H1 (cell line): Measurements from ENCODE around the gene ZSCAN10. TPM values are rescaled to one million over a fixed set of nuclear protein-coding genes. Genes with fewer than 3 reads are reported as not detected.
A peak's percentile ranks its signal among the peaks of the same experiment; 100 is the strongest.

Experiments
- CTCF ChIA-PET: fragments of 300-600 bp; sonication (Branson Sonifier 250); formaldehyde crosslinking; loops from one replicate; lab custom pipeline; 2021; ENCODE audit not compliant: partially characterized antibody; lab: Charles Lee
- POLR2A ChIA-PET: fragments of 300-600 bp; sonication (Branson Sonifier 250); formaldehyde crosslinking; loops from one replicate; lab custom pipeline; 2021; ENCODE audit warnings: inconsistent platforms; ENCODE audit not compliant: partially characterized antibody; lab: Charles Lee
- DNase-seq, 2 experiments: peaks; one replicate each; pipeline versions ENCODE4 v3.0.0 to v3.0.0-alpha.2; 2010 to 2022; ENCODE audit warnings: low spot score in 2 of 2, low read depth in 1 of 2, mixed read lengths in 1 of 2
- FAIRE-seq: peaks from 2 replicates; lab custom pipeline; 2011; peaks lifted over from hg19 to GRCh38; lab: Jason Lieb, UNC
- H2AFZ ChIP-seq: 2 replicates; pipeline ENCODE4 v1.8.1; 2012; ENCODE audit warnings: low read length, inconsistent platforms
- H2AK5ac ChIP-seq: 2 replicates; pipeline ENCODE4 v1.6.1; 2013; ENCODE audit warnings: low read depth, low read length
- H2BK120ac ChIP-seq: replicated peaks from 2 replicates; pipeline ENCODE3; 2013; ENCODE audit warnings: low read depth, low read length, inconsistent platforms
- H2BK12ac ChIP-seq: 2 replicates; pipeline ENCODE4 v1.6.1; 2013; ENCODE audit warnings: low read depth, low read length
- H2BK15ac ChIP-seq: 2 replicates; pipeline ENCODE4 v1.6.1; 2013; ENCODE audit warnings: low read length
- H2BK20ac ChIP-seq: 2 replicates; pipeline ENCODE4 v1.6.1; 2013; ENCODE audit warnings: low read length
- H2BK5ac ChIP-seq: 2 replicates; pipeline ENCODE4 v1.6.1; 2013; ENCODE audit warnings: low read depth, low read length
- H3K14ac ChIP-seq: 2 replicates; pipeline ENCODE4 v1.6.1; 2013; ENCODE audit warnings: inconsistent platforms; ENCODE audit not compliant: insufficient read length
- H3K18ac ChIP-seq: 2 replicates; pipeline ENCODE4 v1.6.1; 2013; ENCODE audit warnings: low read length; ENCODE audit errors: extremely low read depth
- H3K23ac ChIP-seq: 2 replicates; pipeline ENCODE4 v1.6.1; 2013; ENCODE audit warnings: inconsistent platforms; ENCODE audit not compliant: insufficient read length
- H3K23me2 ChIP-seq: 2 replicates; pipeline ENCODE4 v1.6.1; 2013; ENCODE audit warnings: low read depth, low read length
- H3K27ac ChIP-seq: 2 replicates; pipeline ENCODE4 v1.6.1; 2011; ENCODE audit warnings: low read depth, low read length, inconsistent platforms
- H3K27me3 ChIP-seq, 4 experiments: replicated peaks in 1 of 4; 1 replicate in 1 of 4; 2 replicates in 3 of 4; pipeline versions ENCODE4 v1.6.1 to v1.8.1; 2011 to 2013; ENCODE audit warnings: low read length in 3 of 4, mild to moderate bottlenecking in 3 of 4, inconsistent platforms in 2 of 4, mixed read lengths in 2 of 4, moderate library complexity in 1 of 4; ENCODE audit not compliant: control insufficient read depth in 3 of 4, insufficient read depth in 3 of 4; ENCODE audit errors: extremely low read depth in 1 of 4
- H3K36me3 ChIP-seq, 4 experiments: 2 replicates each; pipeline versions ENCODE4 v1.6.1 to v1.8.1; 2011 to 2013; ENCODE audit warnings: mild to moderate bottlenecking in 4 of 4, low read length in 3 of 4, moderate library complexity in 2 of 4, control low read depth in 1 of 4, inconsistent platforms in 1 of 4; ENCODE audit not compliant: insufficient read depth in 4 of 4, control insufficient read depth in 2 of 4
- H3K4ac ChIP-seq: replicated peaks from 2 replicates; pipeline ENCODE3; 2013; ENCODE audit warnings: low read length, low read depth, mixed read lengths, inconsistent platforms; ENCODE audit not compliant: insufficient read length
- H3K4me1 ChIP-seq, 4 experiments: replicated peaks in 1 of 4; 1 replicate in 1 of 4; 2 replicates in 3 of 4; pipeline versions ENCODE4 v1.6.1 to v1.8.1; 2011 to 2013; ENCODE audit warnings: low read length in 3 of 4, inconsistent platforms in 2 of 4, mixed read lengths in 1 of 4; ENCODE audit not compliant: insufficient read depth in 4 of 4, control insufficient read depth in 3 of 4
- H3K4me2 ChIP-seq, 2 experiments: 2 replicates each; pipeline versions ENCODE4 v1.6.1 to v1.8.1; 2011 to 2013; ENCODE audit warnings: low read depth in 2 of 2, low read length in 2 of 2, control low read depth in 1 of 2, inconsistent platforms in 1 of 2, mild to moderate bottlenecking in 1 of 2; ENCODE audit not compliant: insufficient read depth in 1 of 2
- H3K4me3 ChIP-seq, 4 experiments: fragments of 200-600, 300-600 bp in 1 of 4; sonication (generic), shearing (Covaris generic), sonication (Bioruptor Twin) in 1 of 4; 2 replicates each; pipeline versions ENCODE4 v1.5.1 to v1.8.1; 2011 to 2016; ENCODE audit warnings: low read length in 4 of 4, low read depth in 3 of 4, control low read depth in 2 of 4, inconsistent platforms in 2 of 4, mild to moderate bottlenecking in 2 of 4, mixed read lengths in 1 of 4, moderate library complexity in 1 of 4; ENCODE audit not compliant: insufficient read depth in 2 of 4; ENCODE audit errors: extremely low read depth in 1 of 4
- H3K56ac ChIP-seq: replicated peaks from 2 replicates; pipeline ENCODE3; 2013; ENCODE audit warnings: low read depth, mild to moderate bottlenecking, mixed read lengths, low read length, inconsistent platforms; ENCODE audit not compliant: insufficient read length
- H3K79me1 ChIP-seq: 2 replicates; pipeline ENCODE4 v1.6.1; 2013; ENCODE audit warnings: low read depth, low read length, control low read depth
- H3K79me2 ChIP-seq, 2 experiments: 2 replicates each; pipeline versions ENCODE4 v1.6.1 to v1.8.1; 2012 to 2013; ENCODE audit warnings: low read length in 2 of 2, mild to moderate bottlenecking in 2 of 2, inconsistent platforms in 1 of 2; ENCODE audit not compliant: insufficient read depth in 2 of 2, control insufficient read depth in 1 of 2
- H3K9ac ChIP-seq, 4 experiments: replicated peaks in 1 of 4; 1 replicate in 1 of 4; 2 replicates in 3 of 4; pipeline versions ENCODE4 v1.6.1 to v1.8.1; 2011 to 2013; ENCODE audit warnings: low read depth in 3 of 4, low read length in 3 of 4, control low read depth in 2 of 4, mild to moderate bottlenecking in 2 of 4, moderate library complexity in 2 of 4, inconsistent platforms in 1 of 4; ENCODE audit errors: extremely low read depth in 1 of 4
- H3K9me3 ChIP-seq, 2 experiments: 2 replicates each; pipeline versions ENCODE4 v1.6.1 to v1.8.1; 2012 to 2013; ENCODE audit warnings: mild to moderate bottlenecking in 2 of 2, moderate library complexity in 2 of 2, control low read depth in 1 of 2, inconsistent platforms in 1 of 2, low read depth in 1 of 2, low read length in 1 of 2, mixed read lengths in 1 of 2; ENCODE audit not compliant: insufficient read depth in 2 of 2
- H4K20me1 ChIP-seq, 2 experiments: replicated peaks in 1 of 2; 2 replicates each; pipeline versions ENCODE3 to v1.8.1; 2011 to 2013; ENCODE audit warnings: inconsistent platforms in 2 of 2, low read length in 2 of 2, mild to moderate bottlenecking in 1 of 2; ENCODE audit not compliant: insufficient read depth in 2 of 2, control insufficient read depth in 1 of 2
- H4K5ac ChIP-seq: 2 replicates; pipeline ENCODE4 v1.6.1; 2013; ENCODE audit warnings: low read length, low read depth, mixed read lengths, inconsistent platforms; ENCODE audit not compliant: insufficient read length
- H4K8ac ChIP-seq: 2 replicates; pipeline ENCODE4 v1.8.0; 2013; ENCODE audit warnings: mild to moderate bottlenecking, moderate library complexity, low read length, inconsistent platforms; ENCODE audit not compliant: insufficient read depth; ENCODE audit errors: extremely low read depth
- H4K91ac ChIP-seq: replicated peaks from 2 replicates; pipeline ENCODE3; 2013; ENCODE audit warnings: low read length, mixed read lengths, inconsistent platforms; ENCODE audit not compliant: insufficient read length
- ASH2L ChIP-seq: fragments of 200-600, 300-600 bp; sonication (generic); IDR thresholded peaks from one replicate; pipeline ENCODE4 v1.7.1; 2017; ENCODE audit warnings: low read length
- SIN3A ChIP-seq, 2 experiments: IDR thresholded peaks in 1 of 2; conservative IDR thresholded peaks in 1 of 2; 2 replicates each; pipeline ENCODE4 v1.6.1; 2011 to 2012; ENCODE audit warnings: low read length in 2 of 2, improper control_type of control experiment in 1 of 2, low read depth in 1 of 2, mild to moderate bottlenecking in 1 of 2
- TAF1 ChIP-seq: IDR thresholded peaks from 2 replicates; pipeline ENCODE4 v1.6.1; 2011; ENCODE audit warnings: mild to moderate bottlenecking, low read depth, low read length
- TAF7 ChIP-seq: optimal IDR thresholded peaks from 2 replicates; pipeline ENCODE3; 2011; ENCODE audit warnings: low read depth, mild to moderate bottlenecking, inconsistent platforms, low read length, moderate library complexity, borderline replicate concordance
- WGBS, 2 experiments: shearing (Covaris generic) in 1 of 2; methylation state at CpG; one replicate each; pipeline versions ENCODE4 v1.1.6 to v1.1.7; 2013 to 2015; ENCODE audit warnings: low lambda C conversion rate in 2 of 2, mixed read lengths in 2 of 2, inconsistent platforms in 1 of 2, low coverage in 1 of 2, missing lambda C conversion rate in 1 of 2; ENCODE audit not compliant: insufficient replicate concordance in 2 of 2, insufficient coverage in 1 of 2, insufficient read length in 1 of 2; ENCODE audit errors: extremely low coverage in 1 of 2, missing lambda C conversion rate in 1 of 2; 5-methylcytosine and 5-hydroxymethylcytosine counted together
- polyA plus RNA-seq, 7 experiments: library from polyadenylated mRNA; depleted of rRNA in 3 of 7; stranded (reverse) in 5 of 7; unstranded in 2 of 7; fragments of >200 nt in 5 of 7; fragments of 200-250 nt in 2 of 7; gene quantifications; 1 replicate in 5 of 7; 2 replicates in 1 of 7; 4 replicates in 1 of 7; pipeline versions ENCODE4 v1.2.1 to v1.2.3, GENCODE V29; 2011 to 2013; ENCODE audit warnings: missing spikeins in 2 of 7, mixed read lengths in 2 of 7
- total RNA-seq: library from RNA; stranded (reverse); fragmentation: NEBNext Ultra II Directional; extraction: Animal tissue kit (Norgen Biotek cat#: 25700); gene quantifications from 2 replicates; pipeline ENCODE4 v1.2.1, GENCODE V29; 2021
- TF ChIP-seq, protein P1 (sequence below): IDR thresholded peaks from 2 replicates; pipeline ENCODE4 v1.6.1; 2012; ENCODE audit warnings: inconsistent platforms

The ZSCAN10 gene
- total and polyA plus RNA-seq, 2 of the 8 experiments (the other 6 are each of a cell fraction or from before 2014, with no cell fraction given): 209 to 314 TPM

GRCh38 chr16:3046641-3047386 is 52.3 kb downstream of the ZSCAN10 start:
- DNase-seq (peak in 1 of 2 experiments; percentile 84), FAIRE-seq (no peak)
- no peak overlapping the region for H3K23ac ChIP-seq
- H3K4ac ChIP-seq: no peak overlapping the region
- H4K91ac ChIP-seq: peak overlapping the region; percentile 54
- H4K5ac ChIP-seq: peak overlapping the region; percentile 97
- H3K27ac ChIP-seq: no peak overlapping the region
- peaks cover 0 to 16% of the 10 kb centered on the region in 2 experiments for H4K20me1 ChIP-seq
- no peak overlapping the region for H3K14ac ChIP-seq
- H3K36me3 ChIP-seq: no peaks in the 10 kb centered on the region
- H3K9me3 ChIP-seq: no peaks in the 10 kb centered on the region
- POLR2A ChIA-PET: interaction anchor here (0.8 to 6.1 kb wide), 24 partner anchors 9 to 143 kb away, joined by 3 to 94 read pairs (median 6); partner anchors contain the start of genes CLDN6, HCFC1R1, IL32 and PAQR4
- H3K79me1 ChIP-seq: no peaks in the 10 kb centered on the region
- no peak overlapping the region for H2AFZ ChIP-seq
- H2BK12ac ChIP-seq: no peak overlapping the region
- peak overlapping the region in 3 of 4 experiments; percentile 5 to 57 (median 31); a peak in 2 of 7 replicates for H3K9ac ChIP-seq
- H3K4me2 ChIP-seq: peak overlapping the region; percentile 79 to 84
- peak overlapping the region; percentile 48 for H3K18ac ChIP-seq
- H2BK15ac ChIP-seq: no peak overlapping the region
- 3% methylated on average over 27 of the region's 54 CpGs; no CpG with 5 or more reads in 1 of the 2 experiments for WGBS, 2 experiments
- H3K23me2 ChIP-seq: peaks cover 6% of the 10 kb centered on the region; the same call in 1 of the 2 replicates
- H3K27me3 ChIP-seq: peaks cover 0 to 8% (median 3%) of the 10 kb centered on the region in 4 experiments; a peak in 6 of 7 replicates
- no peak overlapping the region for H2AK5ac ChIP-seq
- H2BK5ac ChIP-seq: no peak overlapping the region; the same call in 1 of the 2 replicates
- peaks cover 0 to 3% (median 0%) of the 10 kb centered on the region in 4 experiments; a peak in 3 of 7 replicates for H3K4me1 ChIP-seq
- H3K79me2 ChIP-seq: peaks cover 0 to 5% of the 10 kb centered on the region in 2 experiments; a peak in 1 of 4 replicates
- peak overlapping the region; percentile 16 for H3K56ac ChIP-seq
- CTCF ChIA-PET: interaction anchor here (0.6 to 7.4 kb wide), 12 partner anchors 8 to 1355 kb away, joined by 3 to 117 read pairs (median 6); partner anchors contain the start of genes ZNF213 and ZSCAN10
- TF ChIP-seq TAF1 (peak; percentile 43; the same call in 1 of the 2 replicates), ASH2L (peak; percentile 9), SIN3A (conservative IDR thresholded peaks at IDR 0.05 in 1 of 2, IDR thresholded peaks at IDR 0.05 in 1 of 2; ENCODE audit: low read depth in 1 of 2, low read length in 2 of 2) (peak in 1 of 2 experiments; percentile 70; a peak in 1 of 4 replicates), TAF7 (no peak)
- TF ChIP-seq, protein P1, sequence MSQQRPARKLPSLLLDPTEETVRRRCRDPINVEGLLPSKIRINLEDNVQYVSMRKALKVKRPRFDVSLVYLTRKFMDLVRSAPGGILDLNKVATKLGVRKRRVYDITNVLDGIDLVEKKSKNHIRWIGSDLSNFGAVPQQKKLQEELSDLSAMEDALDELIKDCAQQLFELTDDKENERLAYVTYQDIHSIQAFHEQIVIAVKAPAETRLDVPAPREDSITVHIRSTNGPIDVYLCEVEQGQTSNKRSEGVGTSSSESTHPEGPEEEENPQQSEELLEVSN: peak; percentile 20
- H2BK120ac ChIP-seq: no peak overlapping the region
- peak overlapping the region; percentile 79; the same call in 1 of the 2 replicates for H4K8ac ChIP-seq
- H2BK20ac ChIP-seq: no peak overlapping the region
- peak overlapping the region; percentile 66 to 89 (median 80) for H3K4me3 ChIP-seq
